GM12864 (cell line): ENCODE measurements around the gene FUBP3.
"Not testable (repeated sequence)": the region's sequence is repeated elsewhere in the genome, so short reads cannot be mapped to it uniquely, and the experiment has no call there.

ENCODE experiments used
- DNase-seq: peaks from one replicate; pipeline ENCODE4 v3.0.0-alpha.2; 2011; ENCODE audit warnings: low read depth
- H3K4me3 ChIP-seq: 2 replicates; pipeline ENCODE4 v1.5.1; 2011; ENCODE audit warnings: mild to moderate bottlenecking, low read depth, low read length, control low read depth
- TF ChIP-seq, protein P1 (sequence below): IDR thresholded peaks from 2 replicates; pipeline ENCODE4 v1.5.1; 2011; ENCODE audit warnings: low read depth, mild to moderate bottlenecking, moderate library complexity, low read length, control low read depth, inconsistent platforms; ENCODE audit errors: missing control alignments

Gene FUBP3

DNA sequence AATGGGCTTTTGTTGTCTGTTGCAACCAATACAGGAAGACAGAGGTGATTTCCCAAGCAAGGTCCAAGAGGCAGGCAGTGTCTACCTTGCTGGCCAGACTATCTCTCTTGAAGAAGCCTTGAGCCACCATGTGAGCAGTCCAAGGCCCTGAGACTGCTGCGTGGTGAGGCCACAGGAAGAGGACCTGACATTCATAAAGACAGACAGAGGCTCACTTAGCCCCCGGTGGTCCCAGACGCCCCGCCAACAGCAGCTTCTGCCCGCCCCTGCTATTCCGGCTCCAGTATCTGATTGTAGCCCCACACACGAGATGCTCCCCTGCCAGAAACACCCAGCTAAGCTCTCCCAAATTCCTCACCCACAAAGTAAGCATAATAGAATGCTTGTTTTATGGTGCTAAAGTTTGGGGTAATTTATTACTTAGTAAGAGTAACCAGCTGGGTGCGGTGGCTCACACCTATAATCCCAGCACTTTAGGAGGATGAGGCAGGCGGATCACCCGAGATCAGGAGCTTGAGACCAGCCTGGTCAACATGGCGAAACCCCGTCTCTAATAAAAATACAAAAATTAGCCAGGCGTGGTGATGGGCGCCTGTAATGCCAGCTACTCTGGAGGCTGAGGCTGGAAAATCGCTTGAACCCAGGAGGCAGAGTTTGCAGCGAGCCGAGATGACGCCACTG is 22.8 kb upstream of the FUBP3 start:
- no peak for DNase-seq
- no peak overlapping the region for H3K4me3 ChIP-seq
- TF ChIP-seq, protein P1, sequence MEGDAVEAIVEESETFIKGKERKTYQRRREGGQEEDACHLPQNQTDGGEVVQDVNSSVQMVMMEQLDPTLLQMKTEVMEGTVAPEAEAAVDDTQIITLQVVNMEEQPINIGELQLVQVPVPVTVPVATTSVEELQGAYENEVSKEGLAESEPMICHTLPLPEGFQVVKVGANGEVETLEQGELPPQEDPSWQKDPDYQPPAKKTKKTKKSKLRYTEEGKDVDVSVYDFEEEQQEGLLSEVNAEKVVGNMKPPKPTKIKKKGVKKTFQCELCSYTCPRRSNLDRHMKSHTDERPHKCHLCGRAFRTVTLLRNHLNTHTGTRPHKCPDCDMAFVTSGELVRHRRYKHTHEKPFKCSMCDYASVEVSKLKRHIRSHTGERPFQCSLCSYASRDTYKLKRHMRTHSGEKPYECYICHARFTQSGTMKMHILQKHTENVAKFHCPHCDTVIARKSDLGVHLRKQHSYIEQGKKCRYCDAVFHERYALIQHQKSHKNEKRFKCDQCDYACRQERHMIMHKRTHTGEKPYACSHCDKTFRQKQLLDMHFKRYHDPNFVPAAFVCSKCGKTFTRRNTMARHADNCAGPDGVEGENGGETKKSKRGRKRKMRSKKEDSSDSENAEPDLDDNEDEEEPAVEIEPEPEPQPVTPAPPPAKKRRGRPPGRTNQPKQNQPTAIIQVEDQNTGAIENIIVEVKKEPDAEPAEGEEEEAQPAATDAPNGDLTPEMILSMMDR: no peak

DNA sequence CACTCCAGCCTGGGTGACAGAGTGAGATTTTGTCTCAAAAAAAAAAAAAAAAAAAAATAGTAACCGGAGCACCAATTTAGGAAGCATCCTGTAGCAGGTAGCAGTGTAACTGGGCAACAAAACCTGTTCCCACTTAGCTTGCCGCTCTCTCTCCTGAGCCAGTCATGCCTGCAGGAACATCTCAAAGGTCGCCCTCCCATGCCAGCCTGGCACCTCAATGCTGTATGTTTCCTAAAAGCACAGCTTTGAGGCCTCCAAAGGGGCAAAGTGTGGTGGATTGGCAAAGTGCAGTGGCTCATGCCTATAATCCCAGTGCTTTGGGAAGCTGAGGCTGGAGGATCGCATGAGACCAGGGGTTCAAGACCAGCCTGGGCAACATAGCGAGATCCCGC is 22.3 kb upstream of the FUBP3 start:
- TF ChIP-seq, protein P1: no peak
- no peak for DNase-seq
- no peak overlapping the region for H3K4me3 ChIP-seq

DNA sequence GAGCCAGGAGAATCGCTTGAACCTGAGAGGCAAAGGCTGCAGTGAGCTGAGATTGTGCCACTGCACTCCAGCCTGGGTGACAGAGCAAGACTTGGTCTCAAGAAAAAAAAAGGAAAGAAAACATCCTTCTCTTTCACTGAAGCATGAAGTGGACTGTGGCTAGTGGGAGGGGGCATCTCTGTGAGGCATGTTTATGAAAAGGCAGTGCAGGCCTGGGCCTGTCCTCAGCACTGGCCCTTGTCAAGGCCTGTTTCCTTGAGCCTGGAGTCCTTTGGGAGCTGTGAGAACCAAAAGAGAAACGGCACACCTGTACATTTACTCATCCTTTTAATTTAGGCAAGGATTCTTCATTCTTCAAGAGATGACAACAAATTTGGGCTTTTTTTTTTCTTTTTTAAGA is 18.3 kb upstream of the FUBP3 start:
- H3K4me3 ChIP-seq: no peak overlapping the region
- TF ChIP-seq, protein P1: no peak
- DNase-seq: no peak

DNA sequence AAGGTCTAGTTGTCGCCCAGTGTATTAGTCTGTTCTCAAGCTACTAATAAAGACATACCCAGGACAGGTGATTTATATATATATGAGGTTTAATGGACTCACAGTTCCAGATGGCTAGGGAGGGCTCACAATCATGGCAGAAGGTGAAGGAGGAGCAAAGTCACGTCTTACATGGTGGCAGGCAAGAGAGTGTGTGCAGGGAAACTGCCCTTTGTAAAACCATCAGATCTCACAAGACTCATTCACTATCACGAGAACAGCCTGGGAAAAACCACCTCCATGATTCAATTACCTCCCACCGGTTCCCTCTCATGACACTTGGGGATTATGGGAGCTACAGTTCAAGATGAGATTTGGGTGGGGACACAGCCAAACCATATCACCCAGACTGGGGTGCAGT is 16.9 kb upstream of the FUBP3 start:
- not testable (repeated sequence) for H3K4me3 ChIP-seq, DNase-seq

GRCh38 chr9:130563797-130564196 is 15.6 kb upstream of the FUBP3 start:
- no peak overlapping the region for H3K4me3 ChIP-seq
- no peak for DNase-seq
- TF ChIP-seq, protein P1: no peak

GRCh38 chr9:130565792-130566191 is 13.6 kb upstream of the FUBP3 start:
- H3K4me3 ChIP-seq: no peak overlapping the region
- no peak for DNase-seq
- TF ChIP-seq, protein P1: no peak

- H3K4me3 ChIP-seq: no peak overlapping the region
- DNase-seq: no peak
- TF ChIP-seq, protein P1: no peak
These were observed 9.2 kb upstream of the FUBP3 start for GRCh38 chr9:130570208-130570607.
